Epithelial cell of proximal tubule (primary cell): ENCODE data around the gene LRBA. TPM values are rescaled to one million over a fixed set of nuclear protein-coding genes. Genes with fewer than 3 reads are reported as not detected.

Source experiments
- DNase-seq: peaks from one replicate; pipeline ENCODE4 v3.0.0-alpha.2; 2011; ENCODE audit warnings: low read depth
- H3K4me3 ChIP-seq: 2 replicates; pipeline ENCODE4 v1.5.1; 2011; ENCODE audit warnings: low read depth, mild to moderate bottlenecking, low read length
- total RNA-seq: library from RNA; depleted of rRNA; stranded (reverse); fragments of >200 nt; gene quantifications from 2 replicates; pipeline ENCODE4 v1.2.3, GENCODE V29; 2015
- TF ChIP-seq, protein P1 (sequence below): conservative IDR thresholded peaks from 2 replicates; pipeline ENCODE4 v1.5.1; 2012; ENCODE audit warnings: low read depth, mild to moderate bottlenecking, low read length

Gene LRBA
- total RNA-seq, 1 donor from 2014 or later = 58.9 TPM

DNA sequence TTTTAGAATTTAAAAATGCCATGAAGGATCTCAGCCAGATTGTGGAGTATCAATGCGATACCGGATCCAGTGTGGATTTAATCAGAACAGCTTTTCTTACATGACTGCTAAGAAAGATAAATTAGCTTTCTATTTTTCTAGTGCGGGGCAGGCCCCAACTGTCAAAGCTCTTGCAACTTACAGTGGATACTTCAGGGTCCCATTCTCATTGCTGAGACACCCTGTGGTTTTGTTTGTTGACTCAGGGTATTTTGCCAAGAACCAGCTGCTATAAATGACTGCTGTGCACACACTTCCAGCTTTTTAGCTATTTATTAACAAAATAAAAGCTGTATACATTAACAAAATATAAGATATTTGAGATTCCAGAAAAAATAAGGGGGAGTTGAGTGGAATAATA, 770.5 kb downstream of the LRBA start:
- TF ChIP-seq, protein P1, sequence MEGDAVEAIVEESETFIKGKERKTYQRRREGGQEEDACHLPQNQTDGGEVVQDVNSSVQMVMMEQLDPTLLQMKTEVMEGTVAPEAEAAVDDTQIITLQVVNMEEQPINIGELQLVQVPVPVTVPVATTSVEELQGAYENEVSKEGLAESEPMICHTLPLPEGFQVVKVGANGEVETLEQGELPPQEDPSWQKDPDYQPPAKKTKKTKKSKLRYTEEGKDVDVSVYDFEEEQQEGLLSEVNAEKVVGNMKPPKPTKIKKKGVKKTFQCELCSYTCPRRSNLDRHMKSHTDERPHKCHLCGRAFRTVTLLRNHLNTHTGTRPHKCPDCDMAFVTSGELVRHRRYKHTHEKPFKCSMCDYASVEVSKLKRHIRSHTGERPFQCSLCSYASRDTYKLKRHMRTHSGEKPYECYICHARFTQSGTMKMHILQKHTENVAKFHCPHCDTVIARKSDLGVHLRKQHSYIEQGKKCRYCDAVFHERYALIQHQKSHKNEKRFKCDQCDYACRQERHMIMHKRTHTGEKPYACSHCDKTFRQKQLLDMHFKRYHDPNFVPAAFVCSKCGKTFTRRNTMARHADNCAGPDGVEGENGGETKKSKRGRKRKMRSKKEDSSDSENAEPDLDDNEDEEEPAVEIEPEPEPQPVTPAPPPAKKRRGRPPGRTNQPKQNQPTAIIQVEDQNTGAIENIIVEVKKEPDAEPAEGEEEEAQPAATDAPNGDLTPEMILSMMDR = no peak
- no peak for DNase-seq
- no peak overlapping the region for H3K4me3 ChIP-seq

DNA sequence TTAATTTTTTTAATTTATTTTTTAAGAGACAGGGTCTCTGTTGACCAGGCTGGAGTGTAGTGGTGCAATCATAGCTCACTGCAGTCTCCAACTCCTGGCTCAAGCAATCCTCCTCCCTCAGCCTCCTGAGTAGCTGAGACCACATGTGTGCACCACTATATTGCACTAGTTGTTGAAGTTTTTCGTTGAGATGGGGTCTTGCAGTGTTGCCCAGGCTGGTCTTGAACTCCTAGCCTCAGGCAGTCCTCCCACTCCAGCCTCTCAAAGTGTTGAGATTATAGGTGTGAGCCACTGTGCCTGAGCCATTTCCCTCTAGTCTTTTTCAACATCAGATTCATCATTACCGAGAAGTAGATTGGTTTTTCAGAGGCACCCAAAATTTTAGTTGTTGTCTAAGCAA, 771.2 kb downstream of the LRBA start:
- no peak overlapping the region for H3K4me3 ChIP-seq
- TF ChIP-seq, protein P1 = no peak
- no peak for DNase-seq

DNA sequence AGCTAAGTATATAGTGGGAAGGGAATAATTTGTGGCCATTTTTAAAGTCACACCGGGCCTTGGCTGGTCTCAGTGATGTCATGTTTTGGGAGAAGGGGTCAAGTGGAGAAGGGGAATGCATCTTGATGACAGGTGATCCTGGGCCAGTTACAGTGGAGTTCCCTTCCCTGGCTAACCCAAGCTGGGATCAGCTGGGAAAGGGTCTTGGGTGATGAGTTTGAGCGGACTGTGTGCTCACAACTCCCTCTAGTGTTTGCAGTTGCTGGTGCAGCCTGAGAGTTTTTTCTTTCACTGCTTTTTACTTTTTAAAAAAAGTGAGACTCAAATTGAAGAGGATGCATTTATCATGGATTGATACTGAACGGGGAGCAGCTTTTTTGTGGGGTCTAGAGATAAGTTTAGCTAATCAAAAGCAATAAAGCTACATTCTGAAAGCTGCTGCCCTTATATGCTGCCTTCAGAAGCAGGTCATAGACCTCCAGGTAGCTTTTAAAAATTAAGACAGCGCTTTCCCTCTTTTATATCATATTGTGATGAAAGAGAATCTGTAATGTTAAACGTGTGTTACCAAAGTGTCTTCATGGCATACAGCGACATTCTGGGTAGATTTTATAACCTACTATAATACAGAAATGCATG, 772.1 kb downstream of the LRBA start:
- H3K4me3 ChIP-seq = no peak overlapping the region
- no peak for DNase-seq
- TF ChIP-seq, protein P1 = peak; percentile 94

DNA sequence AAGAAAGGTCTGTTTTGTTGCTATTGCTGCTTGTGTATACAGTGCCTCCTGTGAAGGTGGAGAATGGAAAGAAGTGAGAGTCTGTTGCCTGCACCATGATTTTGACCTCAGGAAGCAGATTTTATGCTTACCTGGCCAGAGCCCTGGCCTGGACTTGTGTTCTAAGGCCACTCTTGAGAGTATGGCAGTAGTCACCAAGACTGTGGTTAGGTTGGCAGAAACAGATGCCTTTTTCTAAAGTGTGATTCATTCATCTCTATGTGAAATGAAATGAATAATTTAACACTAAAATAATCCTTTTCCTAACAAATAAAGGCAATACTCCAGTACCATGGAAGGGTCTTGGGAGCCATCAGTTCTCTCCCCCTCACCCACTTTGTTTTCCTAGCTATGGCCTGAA, 775.1 kb downstream of the LRBA start:
- DNase-seq = no peak
- no peak overlapping the region for H3K4me3 ChIP-seq
- TF ChIP-seq, protein P1 = no peak

DNA sequence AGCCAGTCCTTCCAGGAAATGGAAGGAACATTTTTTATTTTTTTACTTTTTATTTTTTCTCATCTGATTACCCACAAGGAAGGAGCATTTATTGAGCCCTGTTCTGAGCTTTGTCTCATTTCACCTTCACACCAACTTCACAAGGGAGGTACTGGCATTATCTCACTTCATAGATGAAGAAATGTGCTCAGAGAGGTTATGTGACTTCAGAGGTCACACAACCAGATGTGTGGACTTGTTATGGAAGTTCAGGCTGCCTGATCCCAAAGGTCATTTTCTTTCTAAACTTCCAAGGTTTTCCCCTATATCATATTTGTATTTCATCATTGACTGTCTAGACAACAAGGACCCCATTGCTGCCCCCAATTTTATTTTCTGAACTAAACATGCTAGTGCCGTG, 776.5 kb downstream of the LRBA start:
- TF ChIP-seq, protein P1 = no peak
- no peak for DNase-seq
- H3K4me3 ChIP-seq = no peak overlapping the region

DNA sequence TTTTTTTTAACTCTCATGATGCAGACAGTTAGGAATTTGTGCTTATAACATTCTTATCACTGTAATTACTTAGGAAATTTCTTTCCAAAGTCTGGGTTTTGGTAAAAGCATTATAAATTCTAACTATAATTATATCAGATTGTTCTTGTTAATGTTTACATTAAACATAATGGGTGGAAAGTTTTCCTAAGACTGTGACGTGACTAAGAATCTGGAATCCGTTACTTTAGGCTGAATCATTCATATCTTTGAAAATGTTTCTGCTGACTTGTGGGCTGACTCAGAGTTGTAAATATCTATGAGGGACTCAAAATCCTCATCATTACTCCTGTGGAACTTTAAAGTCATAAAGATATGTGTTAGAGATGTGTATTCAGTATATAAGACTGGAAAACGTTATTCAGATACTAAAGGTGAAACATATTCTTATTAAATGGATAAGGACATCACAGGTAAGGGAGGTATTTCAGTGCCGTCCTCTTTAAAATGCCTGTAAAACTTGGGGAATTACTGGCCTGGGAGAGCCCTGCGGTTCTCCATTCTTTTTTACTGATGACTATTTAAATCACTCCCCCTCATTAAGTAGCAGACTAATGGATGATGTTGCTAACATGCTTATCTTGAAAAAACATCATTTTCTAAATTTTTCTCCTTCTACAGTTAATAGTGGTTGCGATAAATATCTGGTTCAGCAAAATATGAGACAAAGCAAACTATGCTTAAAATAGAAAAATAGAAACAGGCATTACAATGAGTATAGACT, 777.8 kb downstream of the LRBA start:
- DNase-seq = peak; percentile 65

More for the DNA sequence above, 777.8 kb downstream of the LRBA start:
- H3K4me3 ChIP-seq = no peak overlapping the region
- TF ChIP-seq, protein P1 = no peak
